Epithelial cell of proximal tubule (primary cell): ENCODE data around the gene NOX1. TPM values are rescaled to one million over a fixed set of nuclear protein-coding genes. Genes with fewer than 3 reads are reported as not detected.

Experiments used
- DNase-seq: peaks from one replicate; pipeline ENCODE4 v3.0.0-alpha.2; 2011; ENCODE audit warnings: low read depth
- H3K4me3 ChIP-seq: 2 replicates; pipeline ENCODE4 v1.5.1; 2011; ENCODE audit warnings: low read depth, mild to moderate bottlenecking, low read length
- CTCF ChIP-seq: conservative IDR thresholded peaks from 2 replicates; pipeline ENCODE4 v1.5.1; 2012; ENCODE audit warnings: low read depth, mild to moderate bottlenecking, low read length
- total RNA-seq: library from RNA; depleted of rRNA; stranded (reverse); fragments of >200 nt; gene quantifications from 2 replicates; pipeline ENCODE4 v1.2.3, GENCODE V29; 2015

NOX1 gene
- total RNA-seq, 1 donor from 2014 or later = not detected

GRCh38 chrX:100883654-100884053 lies 9.5 kb upstream of the NOX1 start:
- H3K4me3 ChIP-seq = no peak overlapping the region
- DNase-seq = no peak
- TF ChIP-seq CTCF = no peak

GRCh38 chrX:100880368-100880767 lies 6.2 kb upstream of the NOX1 start:
- no peak for DNase-seq
- TF ChIP-seq CTCF = no peak
- H3K4me3 ChIP-seq = no peak overlapping the region

GRCh38 chrX:100871594-100872560 lies 2.3 kb downstream of the NOX1 start:
- no peak for DNase-seq
- TF ChIP-seq CTCF = no peak
- H3K4me3 ChIP-seq = no peak overlapping the region

- H3K4me3 ChIP-seq = no peak overlapping the region
- DNase-seq = no peak
- TF ChIP-seq CTCF = no peak
These were observed 3.6 kb downstream of the NOX1 start for GRCh38 chrX:100870527-100870926.

- no peak for DNase-seq
- no peak for TF ChIP-seq CTCF
- H3K4me3 ChIP-seq = no peak overlapping the region
These were observed 5.9 kb downstream of the NOX1 start for GRCh38 chrX:100868273-100868672.

GRCh38 chrX:100864657-100865391 lies 9.3 kb downstream of the NOX1 start:
- no peak for DNase-seq
- H3K4me3 ChIP-seq = no peak overlapping the region
- no peak for TF ChIP-seq CTCF
